ENCODE data around the gene STON1. TPM values are rescaled to one million over a fixed set of nuclear protein-coding genes. Genes with fewer than 3 reads are reported as not detected.

STON1 gene
- total RNA-seq, 1 experiment from 2014 or later: 5.5 TPM

DNA sequence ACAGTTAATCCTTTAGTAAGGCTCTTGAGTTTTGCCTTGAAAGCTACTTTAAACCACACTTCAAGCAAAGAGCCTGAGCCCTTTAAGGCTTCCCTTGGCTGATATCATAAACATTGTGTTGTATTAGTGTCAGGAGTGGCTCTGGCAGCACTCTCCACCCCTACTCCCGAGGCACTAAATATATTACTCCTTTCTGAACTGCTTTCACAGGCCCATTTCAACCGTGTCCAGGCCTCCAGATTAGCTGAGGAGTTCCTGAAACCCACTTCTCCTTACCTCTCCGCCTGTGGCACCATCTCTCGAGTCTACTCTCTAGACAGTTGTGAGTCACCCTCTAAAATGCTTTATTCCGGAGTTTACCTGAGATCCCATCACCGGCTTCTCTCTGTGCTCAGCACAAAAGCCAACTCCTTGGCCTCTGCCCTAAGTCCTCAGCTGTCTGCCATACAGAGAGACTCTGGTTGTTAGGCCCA, 14.4 kb upstream of the STON1 start:
- no peaks in the 10 kb centered on the region; the same call in 1 of the 2 replicates for H3K27me3 ChIP-seq (ENCODE audit: insufficient read depth, low read length)
- H2AFZ ChIP-seq (ENCODE audit: low read length): no peak overlapping the region
- H4K91ac ChIP-seq (ENCODE audit: insufficient read length, low read depth, low read length): no peak overlapping the region
- H4K20me1 ChIP-seq (ENCODE audit: control insufficient read depth, insufficient read depth, insufficient read length): no peaks in the 10 kb centered on the region
- H3K27ac Mint-ChIP-seq: peak overlapping the region; percentile 57 to 82 (median 69); a peak in 5 of 7 replicates
- no peak overlapping the region for H3T11ph ChIP-seq (ENCODE audit: low read length)
- H2BK12ac ChIP-seq (ENCODE audit: insufficient read length, low read depth, low read length): no peak overlapping the region
- peaks cover 2% of the 10 kb centered on the region; the same call in 1 of the 2 replicates for H3K4me1 ChIP-seq (ENCODE audit: insufficient read depth, low read length)
- H3K36me3 Mint-ChIP-seq (ENCODE audit: insufficient read depth in 1 of 3, low read depth in 3 of 3): peaks cover 20 to 77% (median 52%) of the 10 kb centered on the region in 3 experiments
- no peak overlapping the region for H3K27ac ChIP-seq (ENCODE audit: insufficient read length, low read depth, low read length)
- peaks cover 11 to 19% of the 10 kb centered on the region in 2 experiments for H3K4me1 Mint-ChIP-seq
- DNase-seq: no peak
- no peak overlapping the region for H2BK20ac ChIP-seq (ENCODE audit: low read depth, low read length, poor library complexity, severe bottlenecking)
- H2BK120ac ChIP-seq (ENCODE audit: low read depth, low read length, poor library complexity, severe bottlenecking): no peak overlapping the region
- no peaks in the 10 kb centered on the region for H3K79me2 ChIP-seq (ENCODE audit: insufficient read depth, low read length)
- no peak overlapping the region for H3K4ac ChIP-seq (ENCODE audit: low read depth, low read length)
- H3K18ac ChIP-seq (ENCODE audit: insufficient read length, low read depth, low read length): no peak overlapping the region
- H3K4me2 ChIP-seq (ENCODE audit: insufficient read depth, insufficient read length, low read length): no peak overlapping the region
- H3K23me2 ChIP-seq (ENCODE audit: insufficient read length, low read depth, low read length, poor library complexity, severe bottlenecking): peaks cover 2% of the 10 kb centered on the region
- H3K79me1 ChIP-seq (ENCODE audit: insufficient read depth, low read depth, low read length, poor library complexity, severe bottlenecking): no peaks in the 10 kb centered on the region
- H3K4me3 Mint-ChIP-seq: no peak overlapping the region
- H3K56ac ChIP-seq (ENCODE audit: insufficient read length, low read depth, low read length): no peak overlapping the region
- WGBS (ENCODE audit: extremely low coverage, insufficient read length, low lambda C conversion rate): no CpG with 5 or more reads among the region's 6 CpGs
- no peaks in the 10 kb centered on the region for H3K9me3 Mint-ChIP-seq
- no peak overlapping the region for H3K14ac ChIP-seq (ENCODE audit: insufficient read depth, low read length)
- no peaks in the 10 kb centered on the region for H3K9me3 ChIP-seq (ENCODE audit: control insufficient read depth, low read depth, low read length)
- H4K8ac ChIP-seq (replicated peaks; ENCODE audit: insufficient read length, low read depth, low read length): no peak overlapping the region
- H2BK15ac ChIP-seq (ENCODE audit: low read depth, low read length): no peak overlapping the region
- H4K5ac ChIP-seq (ENCODE audit: insufficient read length, low read depth, low read length): no peak overlapping the region
- no peaks in the 10 kb centered on the region for H3K27me3 Mint-ChIP-seq (ENCODE audit: low read depth)
- no peak for TF ChIP-seq CTCF (conservative IDR thresholded peaks at IDR 0.05)
- H3K23ac ChIP-seq (ENCODE audit: insufficient read length, low read depth, low read length): no peak overlapping the region
- H2AK5ac ChIP-seq (ENCODE audit: insufficient read length, low read length): no peak overlapping the region
- no peak overlapping the region for H2BK5ac ChIP-seq (ENCODE audit: insufficient read length, low read length)
- H3K9ac ChIP-seq (ENCODE audit: extremely low read depth, insufficient read length, low read length): no peak overlapping the region

Data from H9 (cell line).